GM18951 (cell line): ENCODE measurements around the gene SGK1.

Experiments
- POLR2A ChIP-seq: IDR thresholded peaks from 4 replicates; pipeline ENCODE4 v1.6.1; 2011; ENCODE audit warnings: mild to moderate bottlenecking; ENCODE audit not compliant: insufficient read length, insufficient read depth; ENCODE audit errors: extremely low read depth
- in situ Hi-C: fragments of 300-500 bp; cut with MboI; formaldehyde crosslinking; loops from one replicate; pipeline ENCODE4 v1.12.0; 2022; ENCODE audit warnings: low sequenced_read_pairs, mixed read lengths, inconsistent platforms; ENCODE audit not compliant: unreplicated experiment

The SGK1 gene

DNA sequence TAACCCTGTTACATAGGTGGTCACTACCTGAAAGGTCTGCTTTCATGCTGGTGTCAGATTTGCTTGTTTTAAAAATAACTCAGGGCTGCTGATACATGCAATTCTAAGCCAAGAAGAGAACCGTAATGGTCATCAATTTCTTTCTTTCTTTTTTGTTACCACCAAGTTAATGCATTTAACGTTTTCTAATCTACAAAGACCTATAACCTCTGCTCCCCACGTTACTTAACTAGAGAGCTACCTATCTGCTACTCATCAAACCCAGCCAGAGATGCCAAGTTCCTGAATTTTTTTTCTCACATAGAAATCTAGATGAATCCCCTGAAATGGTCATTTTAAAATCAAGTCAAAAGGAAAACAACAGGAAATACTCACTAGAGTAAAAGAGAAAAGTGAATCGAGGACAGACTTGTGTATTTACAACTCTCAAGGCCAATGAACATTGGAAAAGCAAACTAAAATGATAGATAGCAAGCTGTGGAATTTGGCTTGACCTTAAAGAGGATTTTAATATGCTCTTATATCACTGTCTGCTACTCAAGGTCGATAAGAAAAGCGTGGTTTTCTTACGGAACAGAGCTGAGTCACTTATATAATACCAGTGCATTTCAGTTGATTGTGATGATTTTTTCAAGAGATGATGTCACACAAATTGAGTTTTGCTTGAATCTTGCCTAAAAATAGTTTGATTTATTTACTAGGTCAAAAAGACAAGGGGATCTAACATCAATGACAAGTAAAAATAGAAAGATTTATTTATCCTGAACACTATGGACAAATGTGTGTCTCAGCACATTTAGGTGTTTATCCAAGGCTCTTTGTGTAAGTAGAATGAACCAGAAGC is 67.9 kb downstream of the SGK1 start:
- in situ Hi-C loops, result no loop called here
- no peak for TF ChIP-seq POLR2A

DNA sequence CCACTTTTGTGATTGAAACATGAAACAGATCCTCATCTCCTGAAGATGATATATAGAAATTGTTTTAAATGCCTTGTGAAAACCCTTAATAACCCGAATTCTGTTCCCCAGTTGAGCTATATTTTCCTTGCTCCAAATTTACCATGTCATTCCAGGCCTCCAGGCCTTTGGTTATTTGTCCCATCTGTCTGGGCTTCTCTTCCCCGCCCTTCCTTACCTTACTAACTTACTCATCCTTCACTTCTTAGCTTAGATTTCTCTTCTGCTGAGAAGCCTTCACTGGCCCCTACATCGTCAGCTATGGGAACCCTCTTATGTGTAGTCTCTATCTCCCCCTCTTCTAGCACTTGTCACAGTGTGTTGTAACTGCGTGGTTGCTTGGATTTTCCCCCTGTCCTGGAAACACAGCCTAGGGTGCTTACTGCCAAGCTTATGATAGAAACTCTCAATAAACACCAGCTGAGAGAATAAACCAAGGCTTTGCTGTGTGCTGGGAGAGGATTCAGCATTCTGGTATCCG is 68.6 kb downstream of the SGK1 start:
- in situ Hi-C loops, result no loop called here
- TF ChIP-seq POLR2A, result no peak

DNA sequence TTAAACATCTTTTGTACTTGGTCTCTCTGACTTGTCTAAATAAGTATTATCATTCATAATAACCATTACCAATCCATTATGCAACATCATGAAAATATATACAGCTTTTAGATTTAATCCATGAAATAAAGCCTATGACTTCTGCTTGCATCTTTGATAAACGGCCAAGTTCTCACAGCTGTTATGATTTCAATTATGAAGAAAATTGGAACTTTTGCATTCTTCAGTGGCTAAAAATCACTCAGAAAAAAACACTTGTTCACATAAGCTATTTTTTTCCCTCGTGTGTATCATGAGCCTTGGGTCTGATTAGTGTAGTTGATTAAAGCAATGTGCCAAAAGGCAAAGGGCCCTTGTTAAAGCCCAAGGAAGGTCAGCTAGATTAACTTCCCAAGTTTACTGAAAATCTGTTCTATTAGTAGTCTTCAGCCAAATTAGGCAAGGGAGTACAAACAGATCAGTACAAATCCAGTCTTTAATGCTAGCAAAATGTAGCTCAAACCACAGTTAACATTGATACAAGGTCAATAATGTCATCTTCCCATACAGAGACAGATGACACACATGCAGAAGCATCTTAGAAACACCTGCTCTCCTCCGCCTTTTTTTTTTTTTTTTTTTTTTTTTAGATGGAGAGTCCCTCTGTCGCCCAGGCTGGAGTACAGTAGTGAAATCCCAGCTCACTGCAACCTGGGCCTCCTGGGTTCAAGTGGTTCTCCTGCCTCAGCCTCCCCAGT is 69.9 kb downstream of the SGK1 start:
- TF ChIP-seq POLR2A, result no peak
- in situ Hi-C loops, result no loop called here

DNA sequence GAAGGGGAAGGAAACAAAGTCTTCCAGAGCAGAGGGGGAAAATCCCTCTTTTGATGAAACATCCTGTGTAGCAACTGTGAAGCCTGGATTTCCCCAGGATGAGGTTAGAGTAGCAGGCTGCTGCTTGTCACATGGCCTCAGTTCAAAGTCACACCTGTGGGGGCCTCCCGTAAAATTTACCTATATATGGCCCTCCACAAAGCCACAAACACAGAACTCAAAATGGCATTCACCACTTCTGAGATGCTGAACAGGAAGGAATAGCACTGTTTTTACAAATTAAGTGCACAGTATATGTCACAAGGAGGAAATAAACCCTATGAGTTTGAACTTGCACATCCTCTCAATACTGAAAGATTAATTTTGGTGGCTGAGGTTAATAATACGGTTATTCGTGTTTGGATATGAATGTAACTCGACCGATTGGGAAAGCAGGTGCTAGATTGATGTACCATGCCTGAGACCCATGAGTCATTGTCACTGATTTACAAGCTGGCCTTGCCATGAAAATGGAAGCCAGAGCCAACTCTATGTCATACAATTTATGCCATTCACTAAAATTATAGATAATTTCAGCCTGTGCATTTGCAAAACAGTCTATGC is 70.6 kb downstream of the SGK1 start:
- TF ChIP-seq POLR2A, result no peak
- in situ Hi-C loops, result no loop called here

DNA sequence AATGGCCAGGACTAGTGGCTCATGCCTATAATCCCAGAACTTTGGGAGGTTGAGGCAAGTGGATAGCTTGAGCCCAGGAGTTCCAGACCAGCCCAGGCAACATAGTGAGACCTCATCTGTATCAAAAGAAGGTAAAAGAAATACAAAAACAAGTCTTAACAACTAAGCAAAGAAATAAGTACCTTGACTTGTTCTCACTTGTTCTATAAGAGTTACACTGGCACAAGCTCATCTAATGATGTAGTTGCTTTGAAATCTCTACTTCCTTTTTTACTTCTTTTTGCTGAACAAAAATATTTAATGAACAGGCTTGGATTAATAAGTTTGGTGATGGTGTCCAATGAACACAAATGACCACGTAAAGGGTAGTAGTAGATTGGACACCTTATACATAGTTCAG is 72.2 kb downstream of the SGK1 start:
- no peak for TF ChIP-seq POLR2A
- in situ Hi-C loops, result no loop called here

DNA sequence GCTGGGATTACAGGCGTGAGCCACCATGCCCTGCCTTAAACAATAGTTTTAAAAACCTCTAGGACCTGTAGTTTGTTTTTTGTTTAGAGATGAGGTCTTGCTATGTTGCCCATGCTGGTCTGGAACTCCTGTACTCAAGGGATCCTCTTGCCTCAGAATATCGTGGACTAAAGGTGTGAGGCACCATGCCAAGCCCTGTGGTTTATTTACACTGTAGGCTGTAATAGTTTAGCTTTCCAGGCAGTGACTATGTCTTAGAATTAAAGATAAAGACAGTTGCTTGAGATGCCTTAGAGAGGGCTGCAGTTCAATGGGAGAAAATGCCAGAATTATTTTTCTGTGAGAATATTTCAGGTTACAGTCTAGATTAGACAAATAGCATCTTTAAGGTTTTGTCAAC is 72.9 kb downstream of the SGK1 start:
- TF ChIP-seq POLR2A, result no peak
- in situ Hi-C loops, result no loop called here

DNA sequence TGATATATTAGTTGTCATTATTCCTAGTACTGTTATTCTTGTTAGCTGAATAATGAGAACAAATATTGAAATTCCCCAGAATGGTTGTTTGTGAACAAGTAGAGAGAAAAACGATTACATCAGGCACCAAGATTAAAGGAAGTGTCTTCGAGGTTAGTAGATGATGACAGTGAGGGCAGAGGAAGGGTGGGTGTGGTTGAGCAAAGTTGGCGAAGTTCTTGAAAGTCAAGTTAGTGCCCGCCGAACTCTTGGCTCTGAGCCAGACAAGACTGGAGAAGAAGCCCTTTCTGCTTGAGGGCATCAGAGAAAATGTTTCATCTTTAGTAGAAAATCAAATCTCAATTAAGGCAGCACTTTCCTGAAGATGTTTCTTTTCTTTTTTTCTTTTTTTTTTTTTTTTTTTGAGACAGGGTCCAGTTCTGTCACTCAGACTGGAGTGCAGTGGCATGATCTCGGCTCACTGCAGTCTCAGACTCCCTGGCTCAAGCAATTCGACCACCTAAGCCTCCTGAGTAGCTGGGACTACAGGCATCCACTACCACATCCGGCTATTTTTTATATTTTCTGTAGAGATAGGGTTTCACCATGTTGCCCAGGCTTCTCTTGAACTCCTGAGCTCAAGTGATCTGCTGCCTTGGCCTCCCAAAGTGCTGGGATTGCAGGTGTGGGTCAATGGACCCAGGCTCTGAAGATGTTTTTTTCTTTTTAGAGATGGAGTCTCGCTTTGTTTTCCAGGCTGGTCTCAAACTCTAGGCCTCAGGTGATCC is 77.1 kb downstream of the SGK1 start:
- TF ChIP-seq POLR2A, result no peak
- in situ Hi-C loops, result no loop called here

DNA sequence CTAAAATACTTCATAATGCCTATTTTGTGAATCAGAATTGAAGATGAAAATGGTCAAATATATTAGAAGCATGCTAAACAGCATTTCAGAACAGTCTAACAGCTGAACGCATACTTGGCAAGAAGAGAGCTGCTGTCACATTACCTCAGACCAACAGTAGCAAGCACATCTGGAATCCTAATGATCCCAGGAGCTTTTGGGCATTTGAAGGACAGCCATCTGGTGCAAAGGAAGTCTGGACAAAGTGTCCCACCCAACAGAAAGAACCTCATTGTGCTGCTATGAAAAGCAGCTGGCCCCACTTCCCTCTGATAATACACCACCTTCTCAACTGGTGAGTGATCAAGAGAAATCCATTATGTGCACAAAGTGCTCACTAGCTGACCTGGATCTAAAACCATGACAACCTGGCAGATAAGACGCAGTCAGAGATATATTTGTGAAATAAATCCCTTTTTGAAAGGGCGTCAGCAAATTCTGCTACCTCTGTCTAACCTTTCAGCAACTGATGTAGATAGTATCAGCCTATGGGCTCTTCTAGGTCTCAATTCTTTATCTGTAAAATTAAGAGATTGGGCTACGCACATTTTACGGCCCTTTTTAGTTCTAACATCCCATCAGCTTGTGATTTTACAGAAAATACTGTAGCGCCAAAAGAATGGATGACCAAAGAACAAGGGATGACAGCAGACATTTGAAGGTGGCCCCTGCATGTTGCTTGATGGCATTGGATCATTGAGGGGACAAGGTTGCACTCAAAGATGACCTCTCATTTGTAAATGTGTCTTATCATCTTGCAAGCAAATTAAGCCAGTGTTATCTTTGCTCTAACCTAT is 78.7 kb downstream of the SGK1 start:
- in situ Hi-C loops, result loop anchor here (10.0 kb wide), 1 partner anchor 54 kb away; no protein-coding TSS in a partner anchor
- TF ChIP-seq POLR2A, result no peak

DNA sequence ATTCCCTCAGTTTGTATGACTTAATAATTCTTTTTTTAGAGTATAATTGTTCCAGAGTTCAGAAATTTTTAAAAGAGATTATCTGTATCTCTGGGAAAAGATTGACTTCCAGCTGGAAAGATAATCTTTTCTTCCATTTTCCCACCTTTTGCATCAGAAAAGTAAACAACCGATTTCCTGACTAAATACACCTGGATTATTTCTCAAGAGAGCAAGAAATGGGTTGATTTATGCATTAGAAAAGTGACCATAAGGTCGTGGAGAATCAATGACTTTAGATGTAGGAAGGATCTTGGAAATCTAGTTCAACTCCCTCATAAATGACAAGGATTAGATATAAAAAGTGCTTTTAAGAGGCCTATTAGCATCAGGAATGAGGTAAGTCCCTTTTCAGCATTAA is 79.9 kb downstream of the SGK1 start:
- in situ Hi-C loops, result loop anchor here (10.0 kb wide), 1 partner anchor 53 kb away; no protein-coding TSS in a partner anchor
- TF ChIP-seq POLR2A, result no peak

DNA sequence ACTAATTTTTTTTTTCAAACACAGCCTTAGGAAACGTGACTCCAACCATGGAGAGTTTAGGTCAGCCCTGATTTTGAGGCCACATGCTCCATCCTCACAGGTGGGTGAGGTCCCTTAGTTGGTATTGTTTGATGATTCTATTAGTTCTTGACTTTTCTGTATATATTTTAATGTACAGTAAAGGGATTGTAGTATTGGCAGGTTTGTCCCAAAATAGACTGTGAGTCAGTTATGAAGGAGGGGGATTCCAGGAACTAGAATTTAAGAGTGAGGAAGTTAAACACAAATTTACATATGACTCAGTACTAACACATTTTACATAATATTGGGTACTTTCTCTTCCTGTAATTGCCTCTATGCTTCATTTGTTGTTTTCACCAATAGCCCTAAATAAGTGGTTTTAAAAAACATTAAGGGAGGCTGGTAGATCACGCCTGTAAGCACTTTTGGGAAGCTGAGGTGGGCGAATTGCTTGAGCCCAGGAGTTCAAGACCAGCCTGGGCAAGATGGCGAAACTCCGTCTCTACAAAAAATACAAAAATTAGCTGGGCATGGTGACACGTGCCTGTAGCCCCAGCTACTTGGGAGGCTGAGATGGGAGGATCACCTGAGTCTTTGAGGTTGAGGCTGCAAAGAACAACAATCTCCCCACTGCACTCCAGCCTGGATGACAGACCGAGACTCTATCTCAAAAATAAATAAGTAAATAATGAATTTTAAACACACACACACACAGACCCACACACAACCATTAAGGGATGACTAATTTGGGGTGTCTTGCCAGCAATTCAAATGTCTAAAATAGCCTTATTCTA is 81.8 kb downstream of the SGK1 start:
- in situ Hi-C loops, result loop anchor here (10.0 kb wide), 1 partner anchor 51 kb away; no protein-coding TSS in a partner anchor

DNA sequence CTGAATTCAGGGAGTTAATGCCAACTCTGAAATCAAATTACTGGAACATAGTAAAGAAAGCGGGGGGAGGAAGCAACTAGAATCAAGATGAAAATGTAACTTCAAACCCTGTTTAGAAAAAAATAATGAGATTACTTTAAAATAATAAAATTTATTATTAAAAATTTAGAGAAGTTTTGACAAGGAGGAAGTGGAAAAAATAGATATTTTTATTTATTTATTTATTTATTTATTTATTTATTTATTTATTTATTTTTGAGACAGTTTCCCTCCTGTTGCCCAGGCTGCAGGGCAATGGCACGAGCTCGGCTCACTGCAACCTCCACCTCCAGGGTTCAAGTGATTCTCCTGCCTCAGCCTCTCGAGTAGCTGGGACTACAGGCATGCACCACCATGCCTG is 82.6 kb downstream of the SGK1 start:
- in situ Hi-C loops, result loop anchor here (10.0 kb wide), 1 partner anchor 51 kb away; no protein-coding TSS in a partner anchor

More for the DNA sequence above, 81.8 kb downstream of the SGK1 start:
- no peak for TF ChIP-seq POLR2A
